KBM-7 (cell line): ENCODE results near the gene AGBL4.

Experiments used
- DNase-seq: peaks from one replicate; pipeline ENCODE4 v3.0.0-alpha.2; 2015
- in situ Hi-C: fragments of 300-500 bp; cut with MboI; formaldehyde crosslinking; loops from 2 replicates; pipeline ENCODE4 v1.14.3; 2020; ENCODE audit warnings: low sequenced_read_pairs, low pct_unique_long_range_greater_than_20kb, mixed read lengths

The AGBL4 gene

DNA sequence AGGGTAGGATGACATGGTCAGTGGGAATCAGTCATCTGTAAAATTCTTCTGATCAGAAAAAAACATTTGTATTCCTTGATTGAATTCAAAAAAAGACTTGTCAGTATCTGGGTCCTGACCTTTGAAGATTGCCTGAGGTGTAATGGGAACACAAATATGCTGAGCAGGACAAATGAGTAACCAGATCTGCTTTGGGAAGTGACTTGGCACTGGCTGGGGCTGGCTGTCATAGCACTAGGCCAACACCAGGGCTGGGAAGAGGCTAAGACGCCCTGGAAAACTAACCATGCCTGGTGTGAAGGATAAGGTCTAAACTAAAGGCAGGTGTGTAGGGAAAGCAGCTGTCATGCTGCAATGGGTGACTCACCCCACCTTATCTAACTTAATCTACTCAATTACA is 794.2 kb downstream of the AGBL4 start:
- in situ Hi-C loops = no loop called here
- DNase-seq = no peak

DNA sequence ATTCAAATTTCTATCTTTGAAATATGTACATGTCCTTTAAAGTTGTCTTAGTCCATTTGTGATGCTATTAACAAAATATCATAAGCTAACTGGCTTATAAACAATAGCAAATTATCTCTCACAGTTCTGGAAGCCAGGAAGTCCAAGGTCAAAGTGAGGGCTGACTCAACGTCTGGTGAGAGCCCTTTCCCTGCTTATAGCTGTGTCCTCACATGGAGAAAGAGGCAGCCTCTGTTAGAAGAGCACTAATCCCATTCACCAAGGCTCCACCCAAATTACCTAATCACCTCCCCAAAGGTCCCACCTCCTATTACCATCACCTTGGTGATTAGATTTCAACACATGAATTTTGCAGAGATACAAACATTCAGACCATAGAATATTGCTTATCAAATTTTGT is 797.0 kb downstream of the AGBL4 start:
- in situ Hi-C loops = no loop called here
- no peak for DNase-seq

DNA sequence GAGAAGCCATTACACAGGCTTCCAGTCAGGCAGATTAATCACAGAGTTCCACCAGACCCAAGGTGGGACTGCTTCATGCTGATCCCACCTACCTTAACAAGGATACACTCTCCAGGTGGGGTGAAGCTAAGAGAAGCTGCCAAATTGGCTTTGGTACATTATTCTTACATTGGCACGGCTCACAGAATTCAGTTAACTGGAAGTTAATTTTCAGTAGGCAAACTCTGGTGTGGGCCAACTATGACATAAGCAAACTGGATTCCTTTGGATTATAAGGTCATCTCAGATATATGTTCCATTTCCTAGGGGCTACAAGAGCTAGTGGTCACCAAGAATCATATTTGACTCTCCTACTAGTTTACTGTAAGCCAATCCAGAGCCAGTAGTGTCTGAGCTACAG is 798.3 kb downstream of the AGBL4 start:
- no peak for DNase-seq
- in situ Hi-C loops = no loop called here

DNA sequence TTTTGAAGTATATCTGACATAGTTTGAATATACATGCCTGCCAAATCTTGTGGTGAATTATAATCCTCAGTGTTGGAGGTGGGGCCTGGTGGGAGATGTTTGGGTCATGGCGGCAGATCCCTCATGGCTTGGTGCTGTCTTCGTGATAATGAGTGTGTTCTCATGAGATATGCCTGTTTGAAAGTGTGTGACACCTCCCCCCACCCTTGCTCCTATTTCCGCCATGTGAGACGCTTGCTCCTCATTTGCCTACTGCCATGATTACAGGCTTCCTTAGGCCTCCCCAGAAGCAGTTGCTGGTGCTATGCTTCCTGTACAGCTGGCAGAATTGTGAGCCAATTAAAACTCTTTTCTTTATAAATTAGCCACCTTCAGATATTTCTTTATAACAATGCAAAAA is 810.5 kb downstream of the AGBL4 start:
- in situ Hi-C loops = no loop called here
- no peak for DNase-seq

DNA sequence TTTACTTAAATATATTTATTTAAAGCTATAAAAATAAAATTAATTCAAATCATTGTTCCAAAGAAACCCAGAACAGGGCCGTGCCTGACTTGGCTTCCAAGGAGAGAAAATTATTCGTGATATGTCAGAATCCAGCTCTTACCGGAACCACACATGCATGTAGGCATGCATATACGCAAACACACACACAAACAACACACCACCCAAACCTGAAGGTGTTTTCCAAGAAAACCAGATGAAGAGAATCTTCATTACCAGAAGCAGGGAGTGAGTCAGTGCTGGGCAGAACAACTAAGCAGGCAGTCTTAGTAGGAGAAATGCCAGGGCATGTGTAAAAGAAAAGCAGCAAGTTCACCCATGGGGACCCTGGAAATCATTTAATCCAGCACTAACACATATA is 815.0 kb downstream of the AGBL4 start:
- DNase-seq = no peak
- in situ Hi-C loops = no loop called here

DNA sequence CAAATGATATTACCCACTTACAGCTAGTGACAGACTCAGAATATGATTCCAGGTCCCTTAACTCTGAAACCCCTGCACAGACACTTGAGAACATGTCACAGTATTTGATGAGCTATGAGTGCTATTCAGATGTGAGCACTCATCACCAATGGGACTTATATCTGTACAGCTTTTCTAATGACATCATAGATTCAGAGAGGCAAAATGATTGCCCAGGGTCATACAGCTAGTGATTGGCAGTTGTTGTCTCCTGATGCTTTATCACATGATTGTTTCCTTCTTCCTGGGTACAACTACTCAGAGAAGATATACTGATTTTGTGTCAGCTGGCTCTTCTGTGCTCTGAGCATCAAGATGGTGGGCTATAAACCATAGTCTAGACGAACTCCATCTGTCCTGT is 819.0 kb downstream of the AGBL4 start:
- no peak for DNase-seq
- in situ Hi-C loops = no loop called here

DNA sequence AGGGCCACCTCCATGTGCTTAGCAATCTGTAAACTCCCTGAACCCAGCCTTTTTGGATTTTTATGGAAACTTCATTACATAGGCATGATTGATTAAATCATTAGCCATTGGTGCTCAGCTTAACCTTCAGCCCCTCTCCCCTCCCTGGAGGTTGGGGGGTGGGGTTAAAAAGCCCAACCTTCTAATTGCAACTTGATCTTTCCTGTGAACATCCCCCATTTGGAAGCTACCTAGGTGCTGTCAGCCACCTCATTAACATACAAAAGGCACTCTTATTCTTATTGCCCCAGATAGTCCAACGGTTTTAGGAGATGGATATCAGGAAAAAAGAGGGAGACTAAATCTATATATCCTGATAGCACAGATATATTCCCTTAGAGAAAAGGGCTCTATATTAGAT is 823.0 kb downstream of the AGBL4 start:
- no peak for DNase-seq
- in situ Hi-C loops = no loop called here

DNA sequence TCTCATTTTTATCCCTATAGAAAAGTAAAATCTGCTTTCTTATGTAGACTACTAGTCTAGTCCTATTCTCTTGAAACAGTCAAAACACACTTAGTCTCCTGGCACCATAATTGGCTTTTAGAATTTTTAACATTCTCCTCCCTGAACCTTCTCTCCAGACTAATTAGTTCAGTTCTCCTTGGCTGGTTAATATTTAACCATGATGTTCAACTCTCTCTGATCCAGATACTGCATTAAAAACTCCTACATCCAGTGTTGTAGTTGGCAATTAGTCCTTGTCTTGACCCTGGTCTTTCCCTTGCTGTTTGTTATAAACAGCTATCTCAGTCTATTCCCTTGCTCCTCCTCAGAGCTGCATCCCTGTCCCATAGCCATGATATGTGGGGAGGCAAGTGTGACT is 824.2 kb downstream of the AGBL4 start:
- in situ Hi-C loops = no loop called here
- no peak for DNase-seq

DNA sequence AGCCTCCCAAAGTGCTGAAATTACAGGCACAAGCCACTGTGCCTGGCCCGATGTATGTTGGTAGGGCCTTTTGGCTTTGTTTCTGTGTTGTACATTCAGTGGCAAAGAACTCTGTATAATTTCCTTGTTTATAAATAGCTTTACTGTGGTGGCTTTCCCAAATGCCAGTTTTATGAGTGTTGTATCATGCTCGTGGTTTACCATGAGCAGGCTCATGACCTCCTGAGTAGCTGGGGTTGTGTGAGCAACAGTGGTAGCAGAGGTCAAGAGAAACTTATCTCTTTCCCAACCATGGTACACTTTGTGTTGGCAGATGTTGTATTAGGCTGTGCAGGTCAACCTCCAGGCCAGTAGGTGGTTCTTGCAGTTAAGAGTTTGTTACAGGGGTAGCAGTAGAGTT is 826.7 kb downstream of the AGBL4 start:
- no peak for DNase-seq
- in situ Hi-C loops = no loop called here

DNA sequence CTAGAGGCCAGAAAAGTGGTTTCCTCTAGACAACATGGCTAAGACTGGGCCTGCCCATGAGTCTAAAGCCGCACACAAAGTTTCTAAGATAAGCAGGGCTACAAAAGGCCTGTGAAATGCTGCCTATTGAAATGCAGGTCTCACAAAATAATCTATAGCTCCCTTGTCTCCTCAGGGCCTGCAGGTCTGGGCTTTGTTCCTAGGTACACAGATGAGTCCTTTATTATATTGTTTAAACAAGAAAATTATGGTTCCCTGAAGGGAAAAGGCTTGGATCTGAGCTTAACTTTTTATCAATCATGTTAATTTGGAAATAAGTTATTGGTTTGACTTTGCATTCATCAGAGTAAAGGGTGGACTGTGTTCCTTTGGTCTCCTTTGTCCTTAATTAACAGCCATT is 833.6 kb downstream of the AGBL4 start:
- in situ Hi-C loops = no loop called here
- no peak for DNase-seq

DNA sequence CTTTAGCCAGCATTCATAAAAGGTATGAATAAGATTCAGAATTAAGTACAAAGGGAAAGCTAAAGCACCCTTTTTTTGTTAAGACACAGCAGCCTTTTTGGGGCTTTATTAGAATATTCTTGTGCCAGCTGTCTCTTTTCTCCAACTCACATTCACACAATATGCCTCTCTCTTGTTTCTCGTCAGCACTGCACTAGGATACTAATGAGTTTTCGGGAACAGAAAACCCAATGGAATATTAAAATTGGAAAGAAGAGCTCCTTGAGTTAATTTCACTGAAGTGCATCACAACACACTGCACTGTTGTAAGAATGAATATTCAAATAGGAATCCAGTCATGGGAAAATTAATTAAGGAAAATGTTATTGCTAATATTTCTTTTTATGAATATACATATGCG is 836.7 kb downstream of the AGBL4 start:
- in situ Hi-C loops = no loop called here

DNA sequence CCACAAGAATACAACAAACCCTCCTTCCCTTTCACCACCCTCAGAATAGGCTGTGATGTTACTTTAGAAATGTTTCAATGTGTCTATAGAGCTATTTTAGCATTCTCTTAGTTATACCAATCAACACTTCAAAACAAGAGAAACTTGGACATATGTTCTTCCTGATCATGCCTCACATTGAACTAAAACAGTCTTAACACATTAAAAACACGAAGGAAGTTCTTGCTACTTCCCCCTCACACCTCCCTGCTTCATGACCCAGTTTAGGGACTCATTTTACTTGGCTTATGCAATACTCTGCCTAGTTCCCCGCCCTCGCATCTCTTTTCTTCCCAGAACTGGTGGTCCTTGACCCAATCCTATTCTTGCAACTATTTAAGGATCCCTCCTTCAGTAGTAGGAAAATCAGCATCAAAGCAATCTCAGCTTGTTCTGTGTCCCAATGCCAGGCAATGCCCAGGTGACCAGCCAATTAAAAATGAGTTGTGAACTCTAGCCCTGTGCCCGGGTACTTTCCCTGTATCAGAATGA is 838.2 kb downstream of the AGBL4 start:
- in situ Hi-C loops = no loop called here
- DNase-seq = no peak

More for the DNA sequence above, 836.7 kb downstream of the AGBL4 start:
- no peak for DNase-seq

DNA sequence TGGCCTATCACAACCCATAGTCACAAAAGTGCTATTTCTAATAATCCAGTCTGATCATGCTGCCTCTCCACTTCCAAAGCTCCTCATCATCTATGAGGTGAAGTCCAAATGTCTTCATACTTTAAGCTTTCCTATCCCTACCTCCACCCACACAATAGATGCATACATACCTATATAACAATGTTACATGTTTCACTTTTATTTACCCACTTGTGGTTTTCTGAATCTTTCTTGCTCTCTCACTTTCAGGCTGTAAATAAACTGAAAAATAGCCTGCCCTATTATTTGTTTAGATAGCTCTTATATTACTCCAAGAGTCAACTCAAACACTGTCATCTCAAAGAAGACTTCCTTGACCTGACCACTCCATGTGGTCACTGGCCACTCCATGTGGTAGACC is 840.3 kb downstream of the AGBL4 start:
- in situ Hi-C loops = no loop called here
- DNase-seq = no peak

DNA sequence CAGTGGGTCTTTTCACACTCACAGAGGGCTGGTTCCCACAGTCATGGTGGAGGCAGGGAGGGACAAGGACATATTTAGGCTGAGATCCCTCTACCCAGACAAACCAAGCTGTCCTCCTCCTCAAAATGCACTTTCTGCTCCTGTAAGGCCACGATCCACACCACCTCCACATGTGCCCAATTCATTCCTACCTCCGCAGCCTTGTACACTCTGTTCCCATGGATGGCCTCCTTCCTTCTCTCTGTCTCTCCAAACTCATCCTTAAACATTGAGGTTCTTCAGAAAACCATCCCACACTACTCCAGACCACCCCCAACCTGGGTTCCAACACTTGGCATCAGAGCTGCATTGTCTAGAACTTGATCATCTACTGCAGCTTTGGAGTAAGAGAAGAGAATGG is 842.7 kb downstream of the AGBL4 start:
- no peak for DNase-seq
- in situ Hi-C loops = no loop called here

DNA sequence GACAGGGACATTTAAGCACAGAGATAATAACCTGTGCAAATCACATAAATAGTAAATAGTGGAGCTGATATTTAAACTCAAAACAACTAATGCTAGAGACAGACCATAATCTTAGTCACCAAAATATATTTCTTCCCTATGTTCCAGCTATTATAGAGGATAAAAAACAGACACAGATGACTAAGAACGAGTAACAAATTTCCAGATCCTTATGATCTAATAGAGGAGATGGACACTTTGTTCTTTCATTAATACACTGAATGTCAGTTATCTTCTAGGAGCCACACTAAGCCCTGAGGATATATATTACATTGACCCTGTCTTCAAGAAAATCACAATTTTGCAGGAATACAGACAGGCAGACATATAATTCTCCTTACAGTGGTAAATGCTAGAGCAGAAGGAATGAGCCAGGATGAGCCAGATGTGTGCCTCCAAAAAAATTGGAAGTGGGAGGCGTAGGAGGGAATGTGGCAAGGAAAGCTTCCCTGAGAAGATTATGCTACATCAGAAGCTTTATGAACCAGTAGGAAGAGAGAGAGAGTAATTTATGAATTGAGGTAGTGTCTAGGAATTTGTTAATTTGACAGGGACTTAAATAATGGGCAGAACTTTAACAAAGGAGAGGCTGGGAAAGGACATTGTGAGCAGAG is 851.7 kb downstream of the AGBL4 start:
- in situ Hi-C loops = no loop called here
- no peak for DNase-seq

DNA sequence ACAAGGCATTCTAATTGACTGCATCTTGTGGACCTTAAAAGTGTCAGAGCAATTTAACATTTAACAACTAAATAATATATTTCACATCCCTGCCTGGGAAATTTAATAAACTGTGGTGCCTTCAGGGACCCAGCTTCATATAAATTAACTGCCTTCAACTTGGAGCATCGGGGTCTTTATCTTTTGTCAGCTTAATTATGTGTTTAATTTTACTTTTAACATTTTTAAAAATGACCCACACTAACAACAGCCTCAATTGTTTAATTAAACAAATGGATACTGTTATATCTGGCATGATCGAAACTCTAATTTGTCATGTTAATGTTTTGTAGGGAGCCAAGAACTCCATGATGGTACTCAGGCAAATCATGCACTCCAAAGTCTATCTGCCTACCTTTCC is 857.7 kb downstream of the AGBL4 start:
- no peak for DNase-seq
- in situ Hi-C loops = no loop called here

DNA sequence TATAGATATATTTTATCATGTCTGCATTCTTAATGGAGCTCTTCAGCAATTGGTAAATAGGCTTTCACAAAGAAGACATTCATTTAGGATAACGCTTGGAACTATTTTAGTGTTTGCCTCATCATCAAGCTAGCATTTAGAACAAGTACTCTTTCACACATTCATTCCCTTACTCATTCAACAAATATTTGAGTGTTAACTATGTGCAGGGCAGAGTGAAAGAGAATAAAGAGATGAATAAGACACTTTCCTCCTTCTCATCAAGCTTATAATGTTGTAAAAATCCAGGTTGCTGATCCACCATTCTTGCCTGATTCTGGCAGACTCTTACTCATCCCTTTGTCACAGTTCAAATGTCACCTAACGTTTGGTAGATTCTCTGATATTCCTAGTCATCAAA is 860.7 kb downstream of the AGBL4 start:
- DNase-seq = no peak
- in situ Hi-C loops = no loop called here

DNA sequence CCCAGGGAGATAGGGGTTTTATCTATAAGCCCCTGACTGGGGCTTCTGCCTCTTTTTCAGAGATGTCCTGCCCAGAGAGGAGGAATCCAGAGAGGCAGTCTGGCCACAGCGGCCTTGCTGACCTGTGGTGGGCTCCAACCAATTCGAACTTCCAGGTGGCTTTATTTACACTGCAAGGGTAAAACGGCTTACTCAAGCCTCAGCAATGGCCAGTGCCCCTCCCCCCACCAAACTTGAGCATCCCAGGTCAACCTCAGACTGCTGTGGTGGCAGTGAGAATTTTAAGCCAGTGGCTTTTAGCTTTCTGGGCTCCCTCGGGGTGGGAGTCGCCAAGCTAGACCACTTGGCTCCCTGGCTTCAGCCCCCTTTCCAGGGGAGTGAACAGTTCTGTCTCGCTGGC is 863.1 kb downstream of the AGBL4 start:
- in situ Hi-C loops = no loop called here
- no peak for DNase-seq

DNA sequence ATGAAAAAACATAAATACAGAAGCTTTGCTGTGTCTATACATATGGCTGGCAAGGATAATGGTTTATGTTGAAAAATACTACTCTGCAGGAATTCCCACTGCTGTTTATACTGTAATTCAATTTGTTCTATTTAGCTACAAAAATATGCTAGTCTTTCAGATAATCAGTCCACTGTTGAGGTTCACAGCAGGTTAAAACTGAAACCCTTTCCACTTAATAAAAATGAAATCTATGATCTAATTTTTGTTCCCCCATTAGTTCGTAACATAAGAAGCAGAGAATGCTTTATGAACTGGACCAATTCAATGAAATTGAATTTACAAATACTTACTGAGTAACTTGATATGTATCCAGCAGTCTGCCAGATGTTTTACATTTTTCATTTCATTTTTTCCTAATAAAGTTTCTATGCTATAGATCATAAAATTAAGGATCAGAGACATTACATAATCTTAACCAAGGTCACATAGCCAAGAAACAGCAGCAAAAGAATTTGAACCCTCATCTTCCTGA is 887.0 kb downstream of the AGBL4 start:
- no peak for DNase-seq
- in situ Hi-C loops = no loop called here

DNA sequence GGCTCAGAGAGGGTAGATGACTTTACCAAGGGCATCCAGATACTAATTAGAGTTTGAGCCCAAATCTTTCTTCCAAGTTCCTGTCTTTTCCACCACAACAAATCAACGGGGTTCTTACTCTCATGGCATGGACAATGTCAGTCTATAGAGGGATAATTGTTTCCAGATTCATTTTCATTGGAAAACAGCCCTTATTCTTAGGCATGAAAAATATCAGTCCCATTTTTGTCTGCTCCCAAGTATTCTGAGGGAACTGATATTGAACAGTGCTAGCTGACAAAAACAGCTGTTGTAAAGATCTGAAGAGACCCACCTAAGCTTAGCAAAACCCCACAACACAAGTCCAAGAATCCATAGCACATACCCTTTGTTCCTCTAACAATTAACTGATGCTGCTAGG is 898.0 kb downstream of the AGBL4 start:
- in situ Hi-C loops = no loop called here
- no peak for DNase-seq

DNA sequence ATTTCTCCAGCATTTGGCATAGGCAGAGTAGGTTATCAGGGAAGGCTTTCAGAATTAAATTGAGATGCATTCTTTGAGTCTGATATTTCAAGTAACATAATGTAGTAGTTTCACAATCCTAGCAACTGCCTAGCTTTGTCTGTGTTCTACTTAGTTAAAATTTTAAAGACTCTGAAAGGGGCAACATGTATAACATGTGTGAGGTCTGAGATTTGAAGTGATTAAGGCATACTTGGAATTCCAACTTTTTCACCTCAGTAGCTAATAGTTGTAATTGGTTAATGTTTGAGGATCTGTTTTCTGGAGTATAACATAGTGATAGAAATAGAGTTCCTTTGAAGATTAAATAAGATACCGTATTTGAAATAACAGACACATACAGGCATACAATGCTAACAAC is 911.8 kb downstream of the AGBL4 start:
- no peak for DNase-seq
- in situ Hi-C loops = no loop called here
